DOHH2 (cell line): ENCODE results near the gene SH3GL1.

Experiments used
- EZH2phosphoT487 ChIP-seq: fragments of 200-600 bp; sonication (generic); IDR thresholded peaks from 2 replicates; pipeline ENCODE4 v1.6.1; 2017; ENCODE audit warnings: borderline replicate concordance, mild to moderate bottlenecking, antibody characterized with exemption, low read length, moderate library complexity, mixed read lengths
- TF ChIP-seq, protein P1 (sequence below): fragments of 200-600 bp; sonication (generic); IDR thresholded peaks from one replicate; pipeline ENCODE4 v1.5.1; 2014; ENCODE audit warnings: antibody characterized with exemption, mild to moderate bottlenecking, low read depth, low read length; ENCODE audit not compliant: poor library complexity, severe bottlenecking

DNA sequence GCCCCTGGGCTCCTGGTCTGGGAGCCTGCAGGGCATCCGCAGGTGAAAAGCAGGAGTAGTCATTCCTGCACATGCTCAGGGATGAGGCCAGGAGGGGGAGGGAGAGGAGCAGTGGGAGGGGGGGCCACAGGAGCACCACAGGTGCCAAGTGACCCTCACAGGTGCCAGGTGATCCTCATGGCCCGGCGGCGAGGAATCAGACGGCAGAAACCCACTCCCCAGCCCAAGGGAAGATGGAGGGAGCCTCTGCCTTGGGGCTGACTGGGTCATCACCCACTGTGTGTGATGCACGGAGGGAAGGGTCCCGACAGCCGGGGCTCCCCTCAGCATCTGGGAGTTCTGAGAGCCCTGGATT is 27.4 kb downstream of the SH3GL1 start:
- TF ChIP-seq, protein P1, sequence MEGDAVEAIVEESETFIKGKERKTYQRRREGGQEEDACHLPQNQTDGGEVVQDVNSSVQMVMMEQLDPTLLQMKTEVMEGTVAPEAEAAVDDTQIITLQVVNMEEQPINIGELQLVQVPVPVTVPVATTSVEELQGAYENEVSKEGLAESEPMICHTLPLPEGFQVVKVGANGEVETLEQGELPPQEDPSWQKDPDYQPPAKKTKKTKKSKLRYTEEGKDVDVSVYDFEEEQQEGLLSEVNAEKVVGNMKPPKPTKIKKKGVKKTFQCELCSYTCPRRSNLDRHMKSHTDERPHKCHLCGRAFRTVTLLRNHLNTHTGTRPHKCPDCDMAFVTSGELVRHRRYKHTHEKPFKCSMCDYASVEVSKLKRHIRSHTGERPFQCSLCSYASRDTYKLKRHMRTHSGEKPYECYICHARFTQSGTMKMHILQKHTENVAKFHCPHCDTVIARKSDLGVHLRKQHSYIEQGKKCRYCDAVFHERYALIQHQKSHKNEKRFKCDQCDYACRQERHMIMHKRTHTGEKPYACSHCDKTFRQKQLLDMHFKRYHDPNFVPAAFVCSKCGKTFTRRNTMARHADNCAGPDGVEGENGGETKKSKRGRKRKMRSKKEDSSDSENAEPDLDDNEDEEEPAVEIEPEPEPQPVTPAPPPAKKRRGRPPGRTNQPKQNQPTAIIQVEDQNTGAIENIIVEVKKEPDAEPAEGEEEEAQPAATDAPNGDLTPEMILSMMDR = no peak
- no peak for TF ChIP-seq EZH2phosphoT487
